Choroid plexus epithelial cell (primary cell): ENCODE data around the gene ELMO1.

Experiments used
- DNase-seq: peaks from one replicate; pipeline ENCODE4 v3.0.0-alpha.2; 2010; ENCODE audit warnings: low read depth
- H3K4me3 ChIP-seq: 2 replicates; pipeline ENCODE4 v1.5.1; 2011; ENCODE audit warnings: low read depth, mild to moderate bottlenecking, control low read depth, low read length, moderate library complexity
- CTCF ChIP-seq: conservative IDR thresholded peaks from 2 replicates; pipeline ENCODE4 v1.5.1; 2011; ENCODE audit warnings: low read depth, mild to moderate bottlenecking, control low read depth, inconsistent platforms, low read length, moderate library complexity

The ELMO1 gene

DNA sequence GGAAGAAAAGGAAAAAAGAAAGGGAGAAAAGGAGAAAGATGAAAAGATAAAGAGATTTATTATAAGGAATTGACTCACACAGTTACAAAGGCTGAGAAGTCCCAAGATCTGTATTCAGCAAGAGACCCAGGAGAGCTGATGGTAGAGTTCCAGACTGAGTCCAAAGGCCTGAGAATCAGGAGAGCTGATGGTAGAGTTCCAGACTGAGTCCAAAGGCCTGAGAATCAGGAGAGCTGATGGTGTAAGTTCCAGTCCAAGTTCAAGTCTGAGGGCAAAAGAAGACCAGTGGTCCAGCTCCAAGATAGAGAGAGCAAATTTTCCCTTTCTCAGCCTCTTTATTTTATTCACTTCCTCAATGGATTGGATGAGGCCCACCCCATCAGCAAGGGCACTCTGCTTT is 627.0 kb downstream of the ELMO1 start:
- no peak overlapping the region for H3K4me3 ChIP-seq
- no peak for TF ChIP-seq CTCF
- no peak for DNase-seq

- DNase-seq: peak; percentile 52
- TF ChIP-seq CTCF: no peak
- H3K4me3 ChIP-seq: no peak overlapping the region
Measured at GRCh38 chr7:36820527-36821170, 628.0 kb downstream of the ELMO1 start.

DNA sequence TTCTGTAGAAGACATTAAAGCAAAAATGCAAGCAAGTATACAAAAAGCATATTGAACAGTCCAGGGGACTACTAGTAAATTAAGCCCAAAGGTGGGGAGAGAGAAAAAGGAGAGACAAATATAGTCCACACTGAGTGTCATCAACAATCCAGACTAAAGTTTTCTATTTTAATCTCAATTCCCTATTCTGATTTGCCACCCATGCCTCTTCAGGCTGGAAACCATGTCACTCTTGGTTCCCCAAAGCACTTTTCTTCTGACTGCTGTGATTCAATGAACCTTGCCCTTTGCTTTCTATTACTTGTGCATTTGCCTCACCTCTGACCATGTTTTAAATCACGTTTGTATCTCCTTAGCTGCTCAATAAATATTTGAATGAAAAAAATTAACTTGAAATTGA is 629.0 kb downstream of the ELMO1 start:
- H3K4me3 ChIP-seq: no peak overlapping the region
- TF ChIP-seq CTCF: no peak
- no peak for DNase-seq

DNA sequence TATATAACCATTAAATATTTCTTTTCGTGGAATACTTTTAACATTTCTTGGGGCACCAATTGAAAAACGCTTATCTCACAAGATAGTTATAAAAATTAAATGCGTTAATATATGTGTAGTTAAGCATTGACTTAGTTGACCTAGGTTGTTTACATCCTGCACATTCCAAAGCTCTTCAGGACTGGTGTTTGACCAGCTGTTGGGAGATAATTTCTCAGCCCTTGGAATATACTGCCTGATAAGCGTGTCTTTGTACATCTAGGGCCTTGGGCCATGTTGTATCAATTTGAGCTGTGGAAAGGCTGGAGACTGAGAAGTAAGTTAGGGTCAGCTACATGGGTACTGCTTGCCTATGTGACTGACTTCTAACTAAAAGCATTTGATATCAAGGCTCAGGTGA is 634.4 kb downstream of the ELMO1 start:
- H3K4me3 ChIP-seq: no peak overlapping the region
- no peak for TF ChIP-seq CTCF
- DNase-seq: no peak

DNA sequence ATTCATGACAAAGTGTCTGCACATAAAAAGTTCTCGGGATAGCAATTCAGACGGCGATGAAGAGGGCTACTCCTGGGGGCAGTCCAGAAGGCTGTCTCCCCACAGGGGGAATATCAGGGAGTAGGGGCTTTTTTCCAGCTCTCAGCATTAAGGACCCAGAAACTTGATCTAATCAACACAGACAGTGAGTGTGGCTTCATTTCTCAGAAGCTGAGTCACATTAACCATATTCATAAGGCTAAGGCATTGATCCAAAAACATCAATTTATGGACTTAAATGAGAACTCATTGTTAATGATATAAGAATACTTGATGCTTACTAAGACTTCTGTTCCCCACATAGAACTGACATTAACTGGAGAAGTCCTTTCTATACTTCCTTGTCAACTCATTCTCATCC is 636.9 kb downstream of the ELMO1 start:
- H3K4me3 ChIP-seq: no peak overlapping the region
- DNase-seq: no peak
- no peak for TF ChIP-seq CTCF

DNA sequence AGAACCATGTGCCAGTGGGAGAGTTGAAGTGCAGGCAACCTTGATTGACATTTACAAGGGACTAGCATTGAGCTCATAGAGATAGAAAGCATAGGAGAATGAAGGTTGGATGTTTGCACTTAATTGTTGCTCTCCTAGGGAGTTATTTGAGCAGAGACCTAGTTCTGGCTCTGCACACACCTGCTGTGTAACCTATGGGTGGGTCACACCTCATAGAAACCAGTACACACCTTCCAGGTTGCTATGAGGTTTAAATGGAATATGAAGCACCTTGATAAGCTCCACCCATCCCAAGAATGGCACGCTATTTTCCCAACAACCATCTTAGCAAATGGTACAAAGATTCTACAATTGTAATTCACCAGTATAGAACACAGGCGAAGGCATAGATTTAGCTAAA is 638.2 kb downstream of the ELMO1 start:
- DNase-seq: no peak
- no peak overlapping the region for H3K4me3 ChIP-seq
- TF ChIP-seq CTCF: no peak

GRCh38 chr7:36810032-36810431 is 638.6 kb downstream of the ELMO1 start:
- TF ChIP-seq CTCF: no peak
- DNase-seq: no peak
- H3K4me3 ChIP-seq: no peak overlapping the region
